ENCODE results near the gene TRIM62.

DNA sequence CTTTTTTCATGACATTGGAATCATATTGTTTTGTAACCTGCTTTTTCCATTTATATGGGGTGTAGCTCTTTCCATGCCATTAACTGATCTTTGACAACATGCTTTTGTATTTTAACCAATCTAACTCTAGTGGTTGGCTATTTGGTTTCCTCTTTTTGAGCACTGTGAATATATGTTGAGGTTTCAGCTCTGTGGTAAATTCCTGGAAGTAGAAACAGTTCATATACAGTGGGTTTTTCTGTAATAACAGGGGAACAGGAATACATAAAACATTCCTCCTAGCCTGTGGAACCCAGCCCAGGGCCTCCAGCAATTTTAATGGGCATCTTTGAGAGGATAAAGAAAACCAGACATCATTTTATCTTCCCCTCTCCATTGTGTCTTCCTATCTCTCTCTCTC, 83.5 kb downstream of the TRIM62 start:
- TF ChIP-seq, protein P1, sequence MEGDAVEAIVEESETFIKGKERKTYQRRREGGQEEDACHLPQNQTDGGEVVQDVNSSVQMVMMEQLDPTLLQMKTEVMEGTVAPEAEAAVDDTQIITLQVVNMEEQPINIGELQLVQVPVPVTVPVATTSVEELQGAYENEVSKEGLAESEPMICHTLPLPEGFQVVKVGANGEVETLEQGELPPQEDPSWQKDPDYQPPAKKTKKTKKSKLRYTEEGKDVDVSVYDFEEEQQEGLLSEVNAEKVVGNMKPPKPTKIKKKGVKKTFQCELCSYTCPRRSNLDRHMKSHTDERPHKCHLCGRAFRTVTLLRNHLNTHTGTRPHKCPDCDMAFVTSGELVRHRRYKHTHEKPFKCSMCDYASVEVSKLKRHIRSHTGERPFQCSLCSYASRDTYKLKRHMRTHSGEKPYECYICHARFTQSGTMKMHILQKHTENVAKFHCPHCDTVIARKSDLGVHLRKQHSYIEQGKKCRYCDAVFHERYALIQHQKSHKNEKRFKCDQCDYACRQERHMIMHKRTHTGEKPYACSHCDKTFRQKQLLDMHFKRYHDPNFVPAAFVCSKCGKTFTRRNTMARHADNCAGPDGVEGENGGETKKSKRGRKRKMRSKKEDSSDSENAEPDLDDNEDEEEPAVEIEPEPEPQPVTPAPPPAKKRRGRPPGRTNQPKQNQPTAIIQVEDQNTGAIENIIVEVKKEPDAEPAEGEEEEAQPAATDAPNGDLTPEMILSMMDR (IDR thresholded peaks at IDR 0.05), result no peak
- no peak for TF ChIP-seq EZH2 (IDR thresholded peaks at IDR 0.05)
